Motor neuron (in vitro differentiated cells): ENCODE results near the gene MAGI1. TPM values are rescaled to one million over a fixed set of nuclear protein-coding genes. Genes with fewer than 3 reads are reported as not detected.
A peak's percentile ranks its signal among the peaks of the same experiment; 100 is the strongest.

Experiments
- ATAC-seq, 8 experiments: fragments of 200-7000 bp; cut with Tn5 transposase; replicated peaks in 6 of 8; 2 replicates each; pipeline ENCODE4 v1.8.0; 2021; ENCODE audit warnings: mild to moderate bottlenecking in 8 of 8, moderate library complexity in 8 of 8
- H3K27ac ChIP-seq, 2 donors: fragments of 250-450 bp; sonication (Bioruptor Pico); 2 replicates each; pipeline ENCODE4 v1.9.0; 2021; ENCODE audit warnings: antibody characterized with exemption in 2 of 2, mild to moderate bottlenecking in 2 of 2, moderate library complexity in 1 of 2
- H3K4me1 ChIP-seq, 2 donors: fragments of 250-450 bp; sonication (Bioruptor Pico); replicated peaks in 1 of 2; 2 replicates each; pipeline ENCODE4 v1.6.1; 2021; ENCODE audit warnings: antibody characterized with exemption in 2 of 2, mild to moderate bottlenecking in 2 of 2, moderate library complexity in 1 of 2
- H3K4me3 ChIP-seq, 5 donors: fragments of 250-450 bp; sonication (Bioruptor Pico); 2 replicates each; pipeline ENCODE4 v1.9.0; 2021; ENCODE audit warnings: antibody characterized with exemption in 5 of 5, mild to moderate bottlenecking in 5 of 5, moderate library complexity in 4 of 5
- WGBS, 10 experiments: fragments of 450-650 bp; shearing (Covaris generic); methylation state at CpG; one replicate each; pipeline ENCODE4 v1.0.0; 2022; 5-methylcytosine and 5-hydroxymethylcytosine counted together
- in situ Hi-C, 9 experiments: fragments of 400-800 bp; cut with MboI; loops; one replicate each; pipeline ENCODE4 v1.15.0; 2021; ENCODE audit warnings: low sequenced_read_pairs in 9 of 9, low pct_unique_long_range_greater_than_20kb in 2 of 9; ENCODE audit not compliant: unreplicated experiment in 9 of 9
- total RNA-seq, 8 experiments: library from RNA; unstranded; fragments of 300-600 nt; gene quantifications; 2 replicates each; pipeline versions ENCODE4 v1.2.3 to v1.2.4, GENCODE V29; 2022

The MAGI1 gene
- total RNA-seq, 8 experiments from 2014 or later = 25.3 to 66.3 (median 38.2) TPM

- in situ Hi-C loops = no loop called here
- WGBS, 10 experiments = 93 to 100% (median 100%) methylated on average over 1 to 4 of the region's 4 CpGs
Observed at GRCh38 chr3:65667963-65668362, 370.8 kb downstream of the MAGI1 start.

GRCh38 chr3:65666448-65667091 lies 372.1 kb downstream of the MAGI1 start:
- Histone ChIP-seq H3K4me1 (peaks cover 0 to 8% of the 10 kb centered on the region in 2 donors), H3K4me3 (no peak overlapping the region), H3K27ac (no peak overlapping the region)
- in situ Hi-C loops = no loop called here
- peak in 3 of 8 experiments; percentile 37 to 61 (median 51) for ATAC-seq
- WGBS, 10 experiments = 55 to 94% (median 85%) methylated on average over 2 to 6 of the region's 6 CpGs; no CpG with 5 or more reads in 2 of the 10 experiments

More at GRCh38 chr3:65667963-65668362, 370.8 kb downstream of the MAGI1 start:
- H3K27ac ChIP-seq = no peak overlapping the region
- no peak overlapping the region for H3K4me3 ChIP-seq
- peaks cover 0 to 8% of the 10 kb centered on the region in 2 donors for H3K4me1 ChIP-seq
- ATAC-seq = no peak

- peak in 1 of 8 experiments; percentile 45 for ATAC-seq
- 87 to 100% (median 94%) methylated on average over 1 to 2 of the region's 2 CpGs; no CpG with 5 or more reads in 3 of the 10 experiments for WGBS, 10 experiments
- in situ Hi-C loops = no loop called here
Observed at GRCh38 chr3:65665915-65666314, 372.8 kb downstream of the MAGI1 start.

GRCh38 chr3:65664931-65665330 lies 373.8 kb downstream of the MAGI1 start:
- Histone ChIP-seq H3K4me3 (no peak overlapping the region), H3K27ac (no peak overlapping the region), H3K4me1 (peaks cover 0 to 8% of the 10 kb centered on the region in 2 donors)
- 65 to 100% (median 94%) methylated on average over 1 to 2 of the region's 2 CpGs; no CpG with 5 or more reads in 1 of the 10 experiments for WGBS, 10 experiments
- ATAC-seq = peak in 3 of 8 experiments; percentile 30 to 59 (median 43)
- in situ Hi-C loops = no loop called here

More at GRCh38 chr3:65665915-65666314, 372.8 kb downstream of the MAGI1 start:
- Histone ChIP-seq H3K4me3 (no peak overlapping the region), H3K27ac (no peak overlapping the region), H3K4me1 (peaks cover 0 to 8% of the 10 kb centered on the region in 2 donors)

- 19 to 94% (median 76%) methylated on average over 2 to 3 of the region's 3 CpGs; no CpG with 5 or more reads in 1 of the 10 experiments for WGBS, 10 experiments
- Histone ChIP-seq H3K4me3 (no peak overlapping the region), H3K27ac (no peak overlapping the region), H3K4me1 (peaks cover 0 to 8% of the 10 kb centered on the region in 2 donors)
- ATAC-seq = no peak
- in situ Hi-C loops = no loop called here
Observed at GRCh38 chr3:65664446-65664845, 374.3 kb downstream of the MAGI1 start.

- no peak overlapping the region for H3K4me3 ChIP-seq
- no peak overlapping the region for H3K27ac ChIP-seq
- in situ Hi-C loops = no loop called here
- ATAC-seq = peak in 2 of 8 experiments; percentile 25 to 87
- WGBS, 10 experiments = 0 to 100% (median 67%) methylated on average over 1 to 3 of the region's 3 CpGs; no CpG with 5 or more reads in 1 of the 10 experiments
- peaks cover 0 to 8% of the 10 kb centered on the region in 2 donors for H3K4me1 ChIP-seq
Observed at GRCh38 chr3:65662095-65662494, 376.6 kb downstream of the MAGI1 start.

- H3K4me1 ChIP-seq = peaks cover 0 to 4% of the 10 kb centered on the region in 2 donors
- no peak overlapping the region for H3K27ac ChIP-seq
- H3K4me3 ChIP-seq = no peak overlapping the region
- in situ Hi-C loops = no loop called here
- no peak for ATAC-seq
- 69 to 100% (median 87%) methylated on average over 1 to 5 of the region's 5 CpGs; no CpG with 5 or more reads in 3 of the 10 experiments for WGBS, 10 experiments
Observed at GRCh38 chr3:65660000-65660598, 378.6 kb downstream of the MAGI1 start.

- Histone ChIP-seq H3K4me3 (no peak overlapping the region), H3K4me1 (peaks cover 0 to under 1% of the 10 kb centered on the region in 2 donors), H3K27ac (no peak overlapping the region)
- ATAC-seq = no peak
- 60 to 100% (median 93%) methylated on average over 1 to 5 of the region's 6 CpGs; no CpG with 5 or more reads in 1 of the 10 experiments for WGBS, 10 experiments
- in situ Hi-C loops = no loop called here
Observed at GRCh38 chr3:65659396-65659795, 379.3 kb downstream of the MAGI1 start.

- Histone ChIP-seq H3K27ac (no peak overlapping the region), H3K4me1 (peaks cover 0 to 4% of the 10 kb centered on the region in 2 donors), H3K4me3 (no peak overlapping the region)
- WGBS, 10 experiments = 33 to 100% (median 60%) methylated on average over 1 to 2 of the region's 2 CpGs; no CpG with 5 or more reads in 1 of the 10 experiments
- in situ Hi-C loops = no loop called here
- ATAC-seq = peak in 3 of 8 experiments; percentile 53 to 59 (median 56)
Observed at GRCh38 chr3:65658401-65658800, 380.3 kb downstream of the MAGI1 start.

GRCh38 chr3:65655061-65655460 lies 383.7 kb downstream of the MAGI1 start:
- no peak for ATAC-seq
- H3K4me1 ChIP-seq = peaks cover 0 to 4% of the 10 kb centered on the region in 2 donors
- 79 to 100% (median 89%) methylated on average over 2 to 4 of the region's 4 CpGs; no CpG with 5 or more reads in 2 of the 10 experiments for WGBS, 10 experiments
- H3K27ac ChIP-seq = no peak overlapping the region
- in situ Hi-C loops = no loop called here
- no peak overlapping the region for H3K4me3 ChIP-seq

- Histone ChIP-seq H3K4me1 (peaks cover 0 to 4% of the 10 kb centered on the region in 2 donors), H3K4me3 (no peak overlapping the region), H3K27ac (no peak overlapping the region)
- peak in 2 of 8 experiments; percentile 56 to 83 for ATAC-seq
- in situ Hi-C loops = no loop called here
- 0 to 100% (median 69%) methylated on average over 1 of the region's 1 CpG; no CpG with 5 or more reads in 3 of the 10 experiments for WGBS, 10 experiments
Observed at GRCh38 chr3:65653731-65654130, 385.0 kb downstream of the MAGI1 start.

GRCh38 chr3:65650247-65650646 lies 388.5 kb downstream of the MAGI1 start:
- Histone ChIP-seq H3K4me3 (no peak overlapping the region), H3K27ac (no peak overlapping the region), H3K4me1 (peaks cover 0 to 4% of the 10 kb centered on the region in 2 donors)
- in situ Hi-C loops = no loop called here
- 30 to 100% (median 85%) methylated on average over 1 to 2 of the region's 2 CpGs; no CpG with 5 or more reads in 2 of the 10 experiments for WGBS, 10 experiments
- no peak for ATAC-seq

- in situ Hi-C loops = no loop called here
- Histone ChIP-seq H3K4me1 (no peaks in the 10 kb centered on the region), H3K27ac (no peak overlapping the region), H3K4me3 (no peak overlapping the region)
- ATAC-seq = no peak
- WGBS, 10 experiments = 38 to 100% (median 83%) methylated on average over 1 of the region's 1 CpG; no CpG with 5 or more reads in 2 of the 10 experiments
Observed at GRCh38 chr3:65647369-65647768, 391.3 kb downstream of the MAGI1 start.
